Measurements from ENCODE around the gene GPC5. TPM values are rescaled to one million over a fixed set of nuclear protein-coding genes. Genes with fewer than 3 reads are reported as not detected.

GPC5 gene
- total and polyA plus RNA-seq, 4 donors, result 0.51 to 22.4 (median 2.0) TPM

DNA sequence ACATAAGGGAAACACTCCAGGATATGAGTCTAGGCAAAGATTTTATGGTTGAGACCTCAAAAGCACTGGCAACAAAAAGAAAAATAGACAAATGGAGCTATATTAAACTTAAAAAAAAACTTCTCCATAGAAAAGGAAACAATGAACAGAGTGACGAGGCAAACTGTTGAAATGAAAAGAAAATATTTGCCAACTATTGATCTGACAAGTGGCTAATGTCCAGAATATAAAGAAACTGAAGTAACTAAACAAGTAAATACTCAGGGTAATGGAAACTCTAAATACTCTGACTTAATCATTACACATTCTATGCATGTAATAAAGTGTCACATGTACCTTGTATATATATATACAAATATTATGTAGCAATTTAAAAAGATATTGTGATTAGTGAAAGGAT lies 562.5 kb downstream of the GPC5 start:
- WGBS, result 26% methylated on average over 1 of the region's 1 CpG
- H3K4me1 ChIP-seq (ENCODE audit: control insufficient read depth in 4 of 4, insufficient read depth in 4 of 4, low read length in 3 of 4), result no peaks in the 10 kb centered on the region
- no peaks in the 10 kb centered on the region for H3K27me3 ChIP-seq (ENCODE audit: control insufficient read depth in 4 of 4, insufficient read depth in 4 of 4, low read length in 3 of 4)
- H3K36me3 ChIP-seq (ENCODE audit: control insufficient read depth in 4 of 4, insufficient read depth in 3 of 4, low read depth in 1 of 4, low read length in 3 of 4), result no peaks in the 10 kb centered on the region
- TF ChIP-seq GABPA (IDR thresholded peaks at IDR 0.05 in 1 of 2, conservative IDR thresholded peaks at IDR 0.05 in 1 of 2) (no peak), HNF4A (conservative IDR thresholded peaks at IDR 0.05) (peak in 1 of 2 donors; percentile 19)
- H3K9me3 ChIP-seq (ENCODE audit: control insufficient read depth in 4 of 4, low read length in 3 of 4), result peaks cover 0 to 9% (median 5%) of the 10 kb centered on the region in 4 donors
- H3K4me3 ChIP-seq (ENCODE audit: low read depth in 1 of 3, low read length in 3 of 3), result no peak overlapping the region
- DNase-seq (ENCODE audit: low spot score), result no peak
- no peak overlapping the region for H3K27ac ChIP-seq (ENCODE audit: low read depth in 1 of 2, low read length in 2 of 2)
- H3K9ac ChIP-seq (ENCODE audit: low read depth in 1 of 2, low read length in 2 of 2), result no peak overlapping the region

DNA sequence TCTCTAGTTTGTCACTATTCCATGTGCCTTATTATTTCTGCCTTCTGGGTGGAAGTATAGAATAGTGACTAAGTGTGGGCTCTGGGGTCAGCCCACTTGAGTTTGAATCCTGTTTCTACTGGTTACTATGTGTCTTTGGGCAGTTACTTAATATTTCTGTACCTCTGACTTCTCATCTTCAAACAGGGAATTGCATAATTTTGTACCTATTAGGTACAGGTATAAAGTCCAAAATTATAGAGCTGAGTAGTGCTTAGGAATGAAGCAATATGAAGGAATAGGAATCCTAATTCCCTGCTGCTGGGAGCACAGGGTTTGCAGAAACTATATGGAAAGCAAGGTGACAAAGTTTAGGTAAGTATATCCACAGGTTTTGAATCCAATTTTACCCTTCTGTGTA lies 564.5 kb downstream of the GPC5 start:
- H3K4me1 ChIP-seq (ENCODE audit: control insufficient read depth in 4 of 4, insufficient read depth in 4 of 4, low read length in 3 of 4), result no peaks in the 10 kb centered on the region
- no peak overlapping the region for H3K4me3 ChIP-seq (ENCODE audit: low read depth in 1 of 3, low read length in 3 of 3)
- TF ChIP-seq SP1 (IDR thresholded peaks at IDR 0.05) (no peak), JUND (IDR thresholded peaks at IDR 0.05) (peak in 1 of 2 donors; percentile 16), NR2F2 (IDR thresholded peaks at IDR 0.05) (no peak), HNF4A (conservative IDR thresholded peaks at IDR 0.05) (peak; percentile 53 to 82), TAF1 (conservative IDR thresholded peaks at IDR 0.05) (no peak), YY1 (IDR thresholded peaks at IDR 0.05) (no peak), FOXA2 (IDR thresholded peaks at IDR 0.05) (no peak), RXRA (IDR thresholded peaks at IDR 0.05) (no peak), HNF4G (IDR thresholded peaks at IDR 0.05) (peak; percentile 42)
- TF ChIP-seq, protein P1, sequence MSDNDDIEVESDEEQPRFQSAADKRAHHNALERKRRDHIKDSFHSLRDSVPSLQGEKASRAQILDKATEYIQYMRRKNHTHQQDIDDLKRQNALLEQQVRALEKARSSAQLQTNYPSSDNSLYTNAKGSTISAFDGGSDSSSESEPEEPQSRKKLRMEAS (IDR thresholded peaks at IDR 0.05), result no peak
- no peaks in the 10 kb centered on the region for H3K27me3 ChIP-seq (ENCODE audit: control insufficient read depth in 4 of 4, insufficient read depth in 4 of 4, low read length in 3 of 4)
- H3K36me3 ChIP-seq (ENCODE audit: control insufficient read depth in 4 of 4, insufficient read depth in 3 of 4, low read depth in 1 of 4, low read length in 3 of 4), result no peaks in the 10 kb centered on the region
- no peak for DNase-seq (ENCODE audit: low spot score)
- H3K9ac ChIP-seq (ENCODE audit: low read depth in 1 of 2, low read length in 2 of 2), result no peak overlapping the region
- H3K27ac ChIP-seq (ENCODE audit: low read depth in 1 of 2, low read length in 2 of 2), result no peak overlapping the region
- peaks cover 0 to 9% (median 5%) of the 10 kb centered on the region in 4 donors for H3K9me3 ChIP-seq (ENCODE audit: control insufficient read depth in 4 of 4, low read length in 3 of 4)

DNA sequence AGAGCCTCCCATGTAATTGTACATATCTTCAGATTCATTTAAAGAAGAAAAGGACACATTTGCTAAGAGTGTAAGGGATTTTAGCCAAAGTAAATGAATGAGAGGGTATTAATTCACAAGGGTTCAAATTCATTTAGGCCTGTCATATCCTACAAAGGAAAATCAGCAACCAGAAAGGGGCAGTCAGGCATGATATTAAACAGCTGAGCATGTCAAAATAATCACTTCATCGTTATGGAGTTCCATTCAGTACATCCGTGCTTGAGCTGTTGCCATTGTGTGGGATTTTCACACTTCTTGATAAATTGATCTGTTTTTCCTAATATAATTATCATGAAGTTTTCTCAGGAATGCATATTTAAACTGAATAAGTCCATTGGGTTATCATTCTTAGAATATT lies 567.1 kb downstream of the GPC5 start:
- H3K4me1 ChIP-seq (ENCODE audit: control insufficient read depth in 4 of 4, insufficient read depth in 4 of 4, low read length in 3 of 4), result no peaks in the 10 kb centered on the region
- WGBS, result 85% methylated on average over 2 of the region's 2 CpGs
- H3K4me3 ChIP-seq (ENCODE audit: low read depth in 1 of 3, low read length in 3 of 3), result no peak overlapping the region
- TF ChIP-seq, protein P2, sequence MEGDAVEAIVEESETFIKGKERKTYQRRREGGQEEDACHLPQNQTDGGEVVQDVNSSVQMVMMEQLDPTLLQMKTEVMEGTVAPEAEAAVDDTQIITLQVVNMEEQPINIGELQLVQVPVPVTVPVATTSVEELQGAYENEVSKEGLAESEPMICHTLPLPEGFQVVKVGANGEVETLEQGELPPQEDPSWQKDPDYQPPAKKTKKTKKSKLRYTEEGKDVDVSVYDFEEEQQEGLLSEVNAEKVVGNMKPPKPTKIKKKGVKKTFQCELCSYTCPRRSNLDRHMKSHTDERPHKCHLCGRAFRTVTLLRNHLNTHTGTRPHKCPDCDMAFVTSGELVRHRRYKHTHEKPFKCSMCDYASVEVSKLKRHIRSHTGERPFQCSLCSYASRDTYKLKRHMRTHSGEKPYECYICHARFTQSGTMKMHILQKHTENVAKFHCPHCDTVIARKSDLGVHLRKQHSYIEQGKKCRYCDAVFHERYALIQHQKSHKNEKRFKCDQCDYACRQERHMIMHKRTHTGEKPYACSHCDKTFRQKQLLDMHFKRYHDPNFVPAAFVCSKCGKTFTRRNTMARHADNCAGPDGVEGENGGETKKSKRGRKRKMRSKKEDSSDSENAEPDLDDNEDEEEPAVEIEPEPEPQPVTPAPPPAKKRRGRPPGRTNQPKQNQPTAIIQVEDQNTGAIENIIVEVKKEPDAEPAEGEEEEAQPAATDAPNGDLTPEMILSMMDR (IDR thresholded peaks at IDR 0.05; ENCODE audit: low read depth, low read length, missing input control), result no peak
- no peaks in the 10 kb centered on the region for H3K27me3 ChIP-seq (ENCODE audit: control insufficient read depth in 4 of 4, insufficient read depth in 4 of 4, low read length in 3 of 4)
- DNase-seq (ENCODE audit: low spot score), result no peak
- no peak overlapping the region for H3K27ac ChIP-seq (ENCODE audit: low read depth in 1 of 2, low read length in 2 of 2)
- no peaks in the 10 kb centered on the region for H3K36me3 ChIP-seq (ENCODE audit: control insufficient read depth in 4 of 4, insufficient read depth in 3 of 4, low read depth in 1 of 4, low read length in 3 of 4)
- no peak overlapping the region for H3K9ac ChIP-seq (ENCODE audit: low read depth in 1 of 2, low read length in 2 of 2)
- peaks cover 0 to 9% (median 5%) of the 10 kb centered on the region in 4 donors for H3K9me3 ChIP-seq (ENCODE audit: control insufficient read depth in 4 of 4, low read length in 3 of 4)

DNA sequence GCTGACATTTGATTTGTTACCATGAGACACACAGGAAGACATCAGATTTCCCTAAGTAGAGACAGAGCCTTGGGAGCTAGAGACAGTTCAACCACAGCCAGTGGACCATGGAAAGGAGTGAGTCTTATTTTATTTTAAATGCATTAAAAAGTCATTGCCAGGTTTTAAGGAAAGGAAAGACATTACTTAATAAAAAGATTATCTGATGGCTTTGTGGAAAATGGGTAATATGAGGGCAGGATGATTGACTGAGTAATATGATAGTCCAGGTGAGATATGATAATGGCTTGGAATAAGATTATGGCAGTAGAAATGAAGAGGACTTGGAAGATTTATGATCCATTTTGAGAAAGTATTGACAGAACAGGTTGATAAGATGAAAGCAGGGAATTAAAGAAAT lies 580.1 kb downstream of the GPC5 start:
- no peak for DNase-seq (ENCODE audit: low spot score)
- no peak overlapping the region for H3K4me3 ChIP-seq (ENCODE audit: low read depth in 1 of 3, low read length in 3 of 3)
- no peaks in the 10 kb centered on the region for H3K27me3 ChIP-seq (ENCODE audit: control insufficient read depth in 4 of 4, insufficient read depth in 4 of 4, low read length in 3 of 4)
- H3K4me1 ChIP-seq (ENCODE audit: control insufficient read depth in 4 of 4, insufficient read depth in 4 of 4, low read length in 3 of 4), result no peaks in the 10 kb centered on the region
- no peaks in the 10 kb centered on the region for H3K36me3 ChIP-seq (ENCODE audit: control insufficient read depth in 4 of 4, insufficient read depth in 3 of 4, low read depth in 1 of 4, low read length in 3 of 4)
- H3K27ac ChIP-seq (ENCODE audit: low read depth in 1 of 2, low read length in 2 of 2), result no peak overlapping the region
- no peaks in the 10 kb centered on the region for H3K9me3 ChIP-seq (ENCODE audit: control insufficient read depth in 4 of 4, low read length in 3 of 4)
- H3K9ac ChIP-seq (ENCODE audit: low read depth in 1 of 2, low read length in 2 of 2), result no peak overlapping the region
- TF ChIP-seq, protein P2 (IDR thresholded peaks at IDR 0.05; ENCODE audit: low read depth, low read length, missing input control), result no peak
- no peak for TF ChIP-seq EGR1 (IDR thresholded peaks at IDR 0.05; ENCODE audit: low read depth in 2 of 2)
- no peak for TF ChIP-seq SP1 (IDR thresholded peaks at IDR 0.05)
- TF ChIP-seq NR2F2 (IDR thresholded peaks at IDR 0.05), result no peak
- no peak for TF ChIP-seq TAF1 (conservative IDR thresholded peaks at IDR 0.05)
- TF ChIP-seq HNF4G (IDR thresholded peaks at IDR 0.05), result no peak
- TF ChIP-seq RXRA (IDR thresholded peaks at IDR 0.05), result no peak
- TF ChIP-seq, protein P3, sequence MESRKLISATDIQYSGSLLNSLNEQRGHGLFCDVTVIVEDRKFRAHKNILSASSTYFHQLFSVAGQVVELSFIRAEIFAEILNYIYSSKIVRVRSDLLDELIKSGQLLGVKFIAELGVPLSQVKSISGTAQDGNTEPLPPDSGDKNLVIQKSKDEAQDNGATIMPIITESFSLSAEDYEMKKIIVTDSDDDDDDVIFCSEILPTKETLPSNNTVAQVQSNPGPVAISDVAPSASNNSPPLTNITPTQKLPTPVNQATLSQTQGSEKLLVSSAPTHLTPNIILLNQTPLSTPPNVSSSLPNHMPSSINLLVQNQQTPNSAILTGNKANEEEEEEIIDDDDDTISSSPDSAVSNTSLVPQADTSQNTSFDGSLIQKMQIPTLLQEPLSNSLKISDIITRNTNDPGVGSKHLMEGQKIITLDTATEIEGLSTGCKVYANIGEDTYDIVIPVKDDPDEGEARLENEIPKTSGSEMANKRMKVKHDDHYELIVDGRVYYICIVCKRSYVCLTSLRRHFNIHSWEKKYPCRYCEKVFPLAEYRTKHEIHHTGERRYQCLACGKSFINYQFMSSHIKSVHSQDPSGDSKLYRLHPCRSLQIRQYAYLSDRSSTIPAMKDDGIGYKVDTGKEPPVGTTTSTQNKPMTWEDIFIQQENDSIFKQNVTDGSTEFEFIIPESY (IDR thresholded peaks at IDR 0.05), result no peak
- no peak for TF ChIP-seq FOXA2 (IDR thresholded peaks at IDR 0.05)
